ENCODE measurements around the gene DGKD. TPM values are rescaled to one million over a fixed set of nuclear protein-coding genes. Genes with fewer than 3 reads are reported as not detected.

The DGKD gene
- total RNA-seq, 4 donors from 2014 or later, result 26.3 to 41.3 (median 30.4) TPM

GRCh38 chr2:233433029-233433428, 78.7 kb downstream of the DGKD start:
- H3K36me3 ChIP-seq, result peaks cover 0 to 30% of the 10 kb centered on the region in 2 donors
- no peak for ATAC-seq
- H3K27me3 ChIP-seq, result no peaks in the 10 kb centered on the region
- in situ Hi-C loops (cut with MboI; ENCODE audit: low sequenced_read_pairs in 4 of 4) (no loop called here), intact Hi-C loops (cut with DNase I; ENCODE audit: low total_unique reads) (no loop called here)
- peaks cover 82 to 87% of the 10 kb centered on the region in 2 donors for H3K4me1 ChIP-seq
- H3K9me3 ChIP-seq, result no peaks in the 10 kb centered on the region
- TF ChIP-seq CTCF (IDR thresholded peaks at IDR 0.05 in 4 of 5, conservative IDR thresholded peaks at IDR 0.05 in 1 of 5) (no peak), POLR2A (IDR thresholded peaks at IDR 0.05) (no peak)
- DNase-seq, result no peak
- no peak overlapping the region for H3K4me3 ChIP-seq
- peak overlapping the region; percentile 92 to 97 (median 96) for H3K27ac ChIP-seq

GRCh38 chr2:233433794-233434193, 79.5 kb downstream of the DGKD start:
- Histone ChIP-seq H3K4me1 (peaks cover 81% of the 10 kb centered on the region in 2 donors), H3K36me3 (peaks cover 0 to 38% of the 10 kb centered on the region in 2 donors), H3K9me3 (no peaks in the 10 kb centered on the region), H3K27ac (peak overlapping the region; percentile 92 to 97 (median 96)), H3K27me3 (no peaks in the 10 kb centered on the region), H3K4me3 (no peak overlapping the region)
- intact Hi-C loops (cut with DNase I; ENCODE audit: low total_unique reads) (no loop called here), in situ Hi-C loops (cut with MboI; ENCODE audit: low sequenced_read_pairs in 4 of 4) (no loop called here)
- ATAC-seq (no peak), DNase-seq (no peak)
- TF ChIP-seq CTCF (IDR thresholded peaks at IDR 0.05 in 4 of 5, conservative IDR thresholded peaks at IDR 0.05 in 1 of 5) (no peak), POLR2A (IDR thresholded peaks at IDR 0.05) (no peak)

- peak in 1 of 2 donors; percentile 18 for DNase-seq
- H3K9me3 ChIP-seq, result no peaks in the 10 kb centered on the region
- H3K27me3 ChIP-seq, result no peaks in the 10 kb centered on the region
- in situ Hi-C loops (cut with MboI; ENCODE audit: low sequenced_read_pairs in 4 of 4) (no loop called here), intact Hi-C loops (cut with DNase I; ENCODE audit: low total_unique reads) (no loop called here)
- TF ChIP-seq CTCF (IDR thresholded peaks at IDR 0.05 in 4 of 5, conservative IDR thresholded peaks at IDR 0.05 in 1 of 5), result no peak
- TF ChIP-seq POLR2A (IDR thresholded peaks at IDR 0.05), result no peak
- no peak for ATAC-seq
- H3K27ac ChIP-seq, result peak overlapping the region; percentile 92 to 97 (median 96)
- no peak overlapping the region for H3K4me3 ChIP-seq
- H3K4me1 ChIP-seq, result peaks cover 81 to 87% of the 10 kb centered on the region in 2 donors
- peaks cover 0 to 45% of the 10 kb centered on the region in 2 donors for H3K36me3 ChIP-seq
Observed at GRCh38 chr2:233434666-233435330, 80.5 kb downstream of the DGKD start.

GRCh38 chr2:233435436-233436190, 81.3 kb downstream of the DGKD start:
- H3K36me3 ChIP-seq, result peaks cover 0 to 45% of the 10 kb centered on the region in 2 donors
- H3K4me1 ChIP-seq, result peaks cover 73 to 87% of the 10 kb centered on the region in 2 donors
- TF ChIP-seq CTCF (IDR thresholded peaks at IDR 0.05 in 4 of 5, conservative IDR thresholded peaks at IDR 0.05 in 1 of 5) (no peak), POLR2A (IDR thresholded peaks at IDR 0.05) (no peak)
- intact Hi-C loops (cut with DNase I; ENCODE audit: low total_unique reads) (loop anchor here (2.0 kb wide), 1 partner anchor 23 kb away; no protein-coding TSS in a partner anchor), in situ Hi-C loops (cut with MboI; ENCODE audit: low sequenced_read_pairs in 4 of 4) (no loop called here)
- ATAC-seq (peak in 1 of 2 donors; percentile 5), DNase-seq (peak in 1 of 2 donors; percentile 35)
- H3K27me3 ChIP-seq, result no peaks in the 10 kb centered on the region
- no peaks in the 10 kb centered on the region for H3K9me3 ChIP-seq
- H3K27ac ChIP-seq, result peak overlapping the region; percentile 92 to 97 (median 96)
- no peak overlapping the region for H3K4me3 ChIP-seq
